NK-92 (cell line): ENCODE data around the gene CRYBG1.

Experiments used
- DNase-seq: peaks from one replicate; lab custom pipeline; 2025; ENCODE audit not compliant: unreplicated experiment; lab: John Stamatoyannopoulos, UW

The CRYBG1 gene

GRCh38 chr6:106419900-106420613, 59.5 kb downstream of the CRYBG1 start:
- no peak for DNase-seq

GRCh38 chr6:106421496-106421895, 61.0 kb downstream of the CRYBG1 start:
- no peak for DNase-seq

- no peak for DNase-seq
Observed at GRCh38 chr6:106422534-106422933, 62.0 kb downstream of the CRYBG1 start.

GRCh38 chr6:106425382-106425781, 64.9 kb downstream of the CRYBG1 start:
- DNase-seq, result no peak

GRCh38 chr6:106426250-106426970, 65.9 kb downstream of the CRYBG1 start:
- no peak for DNase-seq

- DNase-seq, result no peak
Observed at GRCh38 chr6:106430466-106430865, 69.9 kb downstream of the CRYBG1 start.

GRCh38 chr6:106431405-106431804, 70.9 kb downstream of the CRYBG1 start:
- no peak for DNase-seq

- no peak for DNase-seq
Observed at GRCh38 chr6:106431972-106432371, 71.5 kb downstream of the CRYBG1 start.

GRCh38 chr6:106434530-106434929, 74.0 kb downstream of the CRYBG1 start:
- no peak for DNase-seq

- no peak for DNase-seq
Observed at GRCh38 chr6:106439459-106439858, 78.9 kb downstream of the CRYBG1 start.

GRCh38 chr6:106440546-106440945, 80.0 kb downstream of the CRYBG1 start:
- no peak for DNase-seq

- no peak for DNase-seq
Observed at GRCh38 chr6:106442395-106442794, 81.9 kb downstream of the CRYBG1 start.

GRCh38 chr6:106444777-106445507, 84.4 kb downstream of the CRYBG1 start:
- no peak for DNase-seq

GRCh38 chr6:106445508-106445878, 85.0 kb downstream of the CRYBG1 start:
- DNase-seq, result no peak

- no peak for DNase-seq
Observed at GRCh38 chr6:106446287-106446885, 85.9 kb downstream of the CRYBG1 start.

- DNase-seq, result no peak
Observed at GRCh38 chr6:106446983-106447382, 86.5 kb downstream of the CRYBG1 start.

- no peak for DNase-seq
Observed at GRCh38 chr6:106448000-106448426, 87.5 kb downstream of the CRYBG1 start.

GRCh38 chr6:106450653-106451052, 90.1 kb downstream of the CRYBG1 start:
- no peak for DNase-seq

- DNase-seq, result no peak
Observed at GRCh38 chr6:106451439-106451838, 90.9 kb downstream of the CRYBG1 start.

- no peak for DNase-seq
Observed at GRCh38 chr6:106452628-106453027, 92.1 kb downstream of the CRYBG1 start.

GRCh38 chr6:106453756-106454367, 93.3 kb downstream of the CRYBG1 start:
- no peak for DNase-seq
